HAP-1 (cell line): ENCODE data around the gene HIBADH.

Experiments
- DNase-seq, 2 experiments: peaks; one replicate each; pipeline ENCODE4 v3.0.0-alpha.2; 2016 to 2020; ENCODE audit warnings: low spot score in 2 of 2
- H3K27me3 ChIP-seq: fragments of 250-450 bp; sonication (Bioruptor Pico); 2 replicates; pipeline ENCODE4 v1.5.1; 2020; ENCODE audit warnings: low read depth, mild to moderate bottlenecking, moderate library complexity
- H3K36me3 ChIP-seq: fragments of 250-450 bp; sonication (Bioruptor Pico); replicated peaks from 2 replicates; pipeline ENCODE4 v1.5.1; 2020; ENCODE audit warnings: mild to moderate bottlenecking
- H3K4me1 ChIP-seq: fragments of 250-450 bp; sonication (Bioruptor Pico); 2 replicates; pipeline ENCODE4 v1.5.1; 2020; ENCODE audit warnings: mild to moderate bottlenecking
- H3K4me3 ChIP-seq: fragments of 250-450 bp; sonication (Bioruptor Pico); 2 replicates; pipeline ENCODE4 v1.5.1; 2020; ENCODE audit warnings: mild to moderate bottlenecking, moderate library complexity
- H3K9me3 ChIP-seq: fragments of 250-450 bp; sonication (Bioruptor Pico); 2 replicates; pipeline ENCODE4 v1.5.1; 2020; ENCODE audit warnings: mild to moderate bottlenecking, moderate library complexity
- in situ Hi-C: fragments of 300-500 bp; cut with MboI; formaldehyde crosslinking; loops from 3 replicates; pipeline ENCODE4 v1.14.3; 2020; ENCODE audit warnings: low sequenced_read_pairs, inconsistent platforms, mixed read lengths

The HIBADH gene

DNA sequence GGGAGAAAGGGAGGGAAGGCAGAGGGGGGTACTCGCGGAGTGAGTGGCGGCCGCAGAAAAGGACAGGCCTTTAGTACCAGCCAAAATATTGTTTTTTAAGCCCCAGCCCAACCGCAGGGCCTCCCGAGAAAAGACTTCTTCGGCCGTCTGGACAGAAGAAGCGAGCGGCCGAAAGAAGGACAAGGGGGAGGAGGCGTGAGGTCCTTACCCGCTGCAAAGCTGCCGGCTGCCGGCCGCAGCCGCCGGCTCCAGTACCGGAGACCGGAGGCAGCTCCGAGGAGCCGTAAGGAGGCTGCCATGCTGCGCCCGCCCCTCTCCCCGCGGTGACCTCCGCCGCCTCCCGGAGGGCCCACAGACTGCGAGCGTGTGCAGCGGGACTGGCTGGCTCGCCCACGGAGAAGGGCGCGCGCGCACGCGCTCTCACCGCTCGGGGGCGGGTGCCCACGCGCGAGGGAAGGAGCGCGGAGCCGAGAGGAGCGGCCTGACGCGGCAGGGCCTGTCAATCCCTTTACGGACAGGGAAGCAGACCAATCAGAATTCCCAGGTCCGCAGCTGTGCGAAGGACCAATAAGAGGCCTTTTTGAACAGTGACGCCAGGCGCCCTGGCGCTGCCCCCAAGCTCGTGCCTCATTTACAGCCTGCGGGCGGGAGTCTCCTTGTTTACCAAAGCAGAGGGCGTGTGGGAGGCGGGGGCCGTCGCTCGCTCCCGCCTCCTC is at the start of gene HIBADH:
Gene HIBADH, minus strand, starts transcription at position 394 of the 716 bp plus-strand sequence. Its CDS starts 95 bp downstream, at position 299.
- Histone ChIP-seq H3K36me3 (0 out of 2 replicates have a peak, but pooled peaks cover 5% of the 10 kb centered on the region), H3K4me3 (peak within 1 kb of the TSS; percentile 68), H3K27me3 (no peaks in the 10 kb centered on the region), H3K4me1 (peaks cover 10% of the 10 kb centered on the region), H3K9me3 (no peaks in the 10 kb centered on the region)
- DNase-seq: peak; percentile 98
- in situ Hi-C loops: no loop called here

DNA sequence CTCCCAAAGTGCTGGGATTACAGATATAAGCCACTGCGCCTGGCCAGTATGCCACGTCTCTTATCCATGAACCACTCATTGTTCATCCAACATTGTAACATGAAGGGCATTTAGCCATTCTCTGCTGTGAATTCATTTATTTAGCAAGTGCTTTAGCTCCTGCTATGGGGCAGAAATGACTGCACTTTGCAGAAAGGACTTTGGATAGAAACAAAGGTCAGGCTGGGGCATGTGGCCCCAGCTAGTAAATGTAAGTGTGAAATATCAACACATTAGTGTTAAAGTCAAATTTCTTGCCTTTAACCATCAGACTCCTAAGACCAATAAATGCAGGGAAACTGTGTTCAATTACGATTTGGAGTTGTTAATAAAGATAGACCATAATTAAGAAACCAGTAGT is 49.5 kb upstream of the HIBADH start:
- Histone ChIP-seq H3K9me3 (no peaks in the 10 kb centered on the region), H3K4me1 (peaks cover 4% of the 10 kb centered on the region; the same call in 1 of the 2 replicates), H3K36me3 (no peaks in the 10 kb centered on the region), H3K27me3 (no peaks in the 10 kb centered on the region), H3K4me3 (no peak overlapping the region)
- in situ Hi-C loops: no loop called here
- DNase-seq: no peak

DNA sequence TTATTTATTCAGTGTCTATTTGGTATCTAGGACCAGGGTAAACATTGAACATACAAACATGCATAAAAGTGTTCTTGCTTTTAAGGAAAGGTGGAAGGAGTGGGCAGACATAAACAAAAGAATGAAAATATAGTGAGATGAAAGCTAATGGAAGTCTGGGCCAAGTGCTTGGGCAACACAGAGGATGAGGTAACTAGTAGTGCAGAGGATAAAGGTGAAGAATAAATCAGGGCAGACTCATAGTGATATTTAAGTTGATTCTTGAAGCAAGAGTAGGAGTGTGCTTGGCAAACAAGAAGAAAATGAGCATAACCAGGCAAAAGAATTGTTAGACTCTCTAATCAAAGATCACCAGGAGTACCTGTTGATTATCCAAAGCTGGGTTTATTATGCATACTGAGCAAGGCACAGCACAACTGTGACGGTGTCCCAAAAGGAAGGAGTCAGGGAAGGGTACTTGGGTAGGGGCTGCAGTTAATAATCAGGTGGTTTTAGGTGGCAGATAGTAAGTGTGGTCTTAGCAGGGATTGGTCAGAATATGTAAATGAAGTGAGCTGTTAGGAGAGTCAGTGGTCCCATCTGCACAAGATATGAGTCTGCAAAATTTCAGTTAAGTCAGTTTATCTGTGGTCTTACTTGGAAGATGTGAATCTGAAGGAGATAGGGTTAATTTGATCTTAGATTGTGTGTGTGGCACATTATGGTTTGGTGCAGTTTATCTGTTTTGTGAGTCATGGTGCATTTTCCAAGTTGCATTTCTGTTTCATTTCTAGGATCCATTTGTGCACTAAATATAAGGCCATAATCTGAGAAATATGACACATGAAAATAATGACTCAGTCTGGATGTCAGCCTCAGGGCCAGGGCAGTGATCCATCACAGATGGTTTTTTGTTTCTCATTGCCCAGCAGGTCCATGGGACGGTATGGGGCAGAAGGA is 46.7 kb upstream of the HIBADH start:
- Histone ChIP-seq H3K36me3 (no peaks in the 10 kb centered on the region), H3K9me3 (no peaks in the 10 kb centered on the region), H3K4me3 (no peak overlapping the region), H3K4me1 (no peaks in the 10 kb centered on the region), H3K27me3 (no peaks in the 10 kb centered on the region)
- DNase-seq: no peak
- in situ Hi-C loops: no loop called here

DNA sequence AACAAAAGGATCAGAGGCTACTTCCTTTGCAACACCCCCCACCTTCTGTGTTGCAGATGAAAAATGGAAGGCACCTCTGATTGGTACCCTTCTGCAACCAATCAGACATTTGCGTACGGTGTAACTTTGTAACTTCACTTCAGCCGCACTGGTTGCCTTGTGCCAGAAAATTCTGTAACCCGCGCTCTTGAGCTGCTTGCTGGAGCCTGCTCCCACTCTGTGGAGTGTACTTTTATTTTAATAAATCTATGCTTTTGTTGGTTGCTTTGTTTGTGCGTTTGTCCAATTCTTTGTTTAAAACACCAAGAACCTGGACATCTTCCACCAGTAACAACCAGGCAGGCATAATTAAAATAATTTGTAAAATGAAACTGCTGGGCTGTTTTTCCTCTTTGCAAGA is 45.8 kb upstream of the HIBADH start:
- no peak for DNase-seq
- H3K9me3 ChIP-seq: no peaks in the 10 kb centered on the region
- H3K4me3 ChIP-seq: no peak overlapping the region
- H3K36me3 ChIP-seq: no peaks in the 10 kb centered on the region
- H3K27me3 ChIP-seq: no peaks in the 10 kb centered on the region
- in situ Hi-C loops: no loop called here
- H3K4me1 ChIP-seq: no peaks in the 10 kb centered on the region

DNA sequence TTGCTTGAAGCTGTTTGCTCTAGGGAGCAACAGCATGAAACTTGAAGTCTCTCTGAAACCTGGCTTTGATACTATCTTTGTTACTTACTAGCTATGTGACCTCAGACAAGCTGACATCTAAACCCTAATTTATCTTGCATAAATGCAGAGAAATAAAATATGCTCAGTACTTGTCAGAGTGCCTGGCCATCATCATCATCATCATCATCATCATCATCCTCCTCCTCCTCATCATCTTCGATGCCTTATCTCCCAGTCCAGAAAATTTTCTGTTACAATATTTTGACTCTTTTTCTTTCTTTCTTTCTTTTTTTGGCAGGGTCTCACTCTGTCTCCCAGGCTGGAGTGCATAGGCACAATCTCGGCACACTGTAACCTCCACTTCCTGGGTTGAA is 42.5 kb upstream of the HIBADH start:
- Histone ChIP-seq H3K36me3 (no peaks in the 10 kb centered on the region), H3K27me3 (no peaks in the 10 kb centered on the region), H3K9me3 (no peaks in the 10 kb centered on the region), H3K4me1 (peaks cover 6% of the 10 kb centered on the region), H3K4me3 (no peak overlapping the region)
- DNase-seq: no peak
- in situ Hi-C loops: no loop called here

DNA sequence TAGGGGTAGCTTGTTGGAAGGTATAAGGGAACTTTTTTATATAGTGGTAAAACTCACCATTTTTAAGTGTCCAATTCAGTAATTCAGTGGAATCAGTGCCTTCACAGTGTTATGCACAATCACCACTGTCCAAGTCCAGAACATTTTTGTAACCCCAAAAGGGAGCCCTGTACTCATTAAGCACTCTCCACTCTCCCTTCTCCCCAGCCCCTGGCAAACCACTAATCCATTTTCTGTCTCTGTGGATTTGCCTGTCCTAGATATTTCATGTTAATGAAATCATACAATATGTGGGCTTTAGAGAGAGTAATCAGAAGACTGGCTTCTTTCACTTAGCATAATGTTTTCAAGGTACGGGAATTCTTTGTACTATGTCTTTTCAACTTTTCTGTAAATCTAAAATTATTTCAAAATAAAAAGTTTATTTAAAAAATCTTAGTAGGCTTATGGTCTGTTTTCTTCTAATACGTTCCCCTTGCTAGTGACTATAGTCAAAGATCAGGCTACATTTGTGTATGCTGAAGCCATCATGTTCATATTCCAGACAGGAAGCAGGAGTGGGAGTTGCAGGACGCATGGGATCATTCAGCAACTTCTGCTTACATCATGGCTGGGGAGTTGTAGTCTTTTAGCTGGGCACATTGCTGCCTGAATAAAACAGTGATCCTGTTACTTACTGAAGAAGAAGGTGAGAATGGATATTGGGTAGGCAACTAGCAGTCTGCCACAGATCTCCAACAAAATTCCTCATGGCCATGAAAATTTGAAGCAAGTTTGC is 41.9 kb upstream of the HIBADH start:
- no peak for DNase-seq
- Histone ChIP-seq H3K27me3 (no peaks in the 10 kb centered on the region), H3K4me1 (peaks cover 6% of the 10 kb centered on the region), H3K36me3 (no peaks in the 10 kb centered on the region), H3K9me3 (no peaks in the 10 kb centered on the region), H3K4me3 (no peak overlapping the region)
- in situ Hi-C loops: no loop called here

DNA sequence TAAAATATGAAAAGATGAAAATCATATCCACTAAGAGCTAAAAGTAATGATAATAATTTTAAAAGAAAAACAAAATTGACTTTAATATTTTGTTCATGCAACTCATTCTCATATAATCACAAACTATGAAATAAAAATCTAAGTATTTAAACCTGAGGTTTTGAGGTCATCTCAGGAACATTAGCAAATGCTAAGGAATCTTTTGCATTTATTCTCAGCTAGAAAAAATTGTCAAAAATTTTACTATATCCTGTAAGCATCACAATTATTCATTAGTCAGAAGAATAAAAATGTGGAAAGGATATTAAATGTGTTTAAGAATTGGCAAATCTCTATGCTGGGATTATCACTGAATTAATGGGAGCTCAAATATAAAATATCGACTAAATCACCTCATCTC is 40.5 kb upstream of the HIBADH start:
- Histone ChIP-seq H3K4me1 (peaks cover 6% of the 10 kb centered on the region), H3K9me3 (no peaks in the 10 kb centered on the region), H3K27me3 (no peaks in the 10 kb centered on the region), H3K4me3 (no peak overlapping the region), H3K36me3 (no peaks in the 10 kb centered on the region)
- no peak for DNase-seq
- in situ Hi-C loops: no loop called here

DNA sequence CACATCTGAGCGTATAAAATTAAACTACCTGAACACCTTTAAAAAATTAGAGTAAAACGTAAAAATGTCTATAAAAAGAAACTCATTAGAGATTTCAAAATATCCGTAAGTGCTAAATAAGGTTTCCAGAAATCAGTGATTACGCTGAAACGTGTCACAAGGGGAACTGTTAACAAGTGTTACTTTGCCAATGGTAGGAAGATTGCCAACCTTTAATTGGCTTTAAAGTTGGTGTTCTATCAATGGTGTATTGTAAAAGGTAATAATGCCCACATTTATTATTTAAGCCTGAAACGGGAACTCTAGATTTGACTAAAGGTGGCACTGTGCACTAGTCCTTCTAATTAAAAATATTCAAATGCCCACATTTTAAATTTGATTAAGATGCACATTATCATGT is 37.8 kb upstream of the HIBADH start:
- Histone ChIP-seq H3K36me3 (no peaks in the 10 kb centered on the region), H3K4me3 (no peak overlapping the region), H3K27me3 (no peaks in the 10 kb centered on the region), H3K4me1 (peaks cover 6% of the 10 kb centered on the region), H3K9me3 (no peaks in the 10 kb centered on the region)
- DNase-seq: no peak
- in situ Hi-C loops: no loop called here

DNA sequence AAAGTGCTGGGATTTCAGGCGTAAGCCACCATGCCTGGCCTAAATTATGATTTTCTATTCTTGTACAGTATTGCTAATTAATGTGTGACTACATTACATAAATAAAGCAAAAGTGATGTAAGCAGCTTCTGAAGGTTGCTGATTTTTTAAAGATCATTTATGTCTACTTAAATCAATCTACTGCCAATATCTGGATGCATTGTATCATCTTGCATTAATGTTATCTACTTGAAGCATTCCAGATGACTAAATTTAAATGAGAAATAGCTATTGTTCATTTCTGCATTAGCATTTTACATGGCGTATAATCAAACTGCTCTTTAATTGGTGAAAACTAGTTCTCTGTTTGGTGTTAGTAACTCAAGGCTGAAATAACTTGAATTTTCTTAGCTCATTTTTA is 37.1 kb upstream of the HIBADH start:
- Histone ChIP-seq H3K4me3 (no peak overlapping the region), H3K36me3 (no peaks in the 10 kb centered on the region), H3K27me3 (no peaks in the 10 kb centered on the region), H3K4me1 (peaks cover 6% of the 10 kb centered on the region), H3K9me3 (no peaks in the 10 kb centered on the region)
- DNase-seq: no peak
- in situ Hi-C loops: no loop called here

DNA sequence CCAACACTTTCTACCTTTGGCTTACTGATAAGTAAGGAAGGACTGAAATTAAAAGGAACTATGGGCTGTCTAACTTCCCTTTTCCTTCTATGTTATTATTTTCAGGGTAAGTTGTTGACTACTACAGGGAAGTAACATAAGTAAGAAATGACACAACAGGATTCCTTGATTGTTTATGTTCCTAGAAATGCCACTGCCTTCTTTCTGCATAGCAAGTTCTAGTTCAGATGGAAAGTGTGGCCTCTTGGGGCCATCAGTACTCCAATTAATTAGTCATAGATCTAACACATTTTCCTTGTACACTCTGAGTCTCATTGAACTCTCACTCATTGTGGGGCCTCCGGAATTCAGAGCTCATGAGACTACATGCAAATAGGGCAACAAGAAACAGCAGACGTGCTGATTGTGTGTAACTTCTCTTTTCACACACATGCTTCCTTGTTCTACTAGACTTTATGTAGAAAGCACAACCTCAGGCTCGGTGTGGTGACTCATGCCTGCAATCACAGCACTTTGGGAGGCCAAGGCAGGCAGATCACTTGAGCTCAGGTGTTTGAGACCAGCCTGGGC is 35.3 kb upstream of the HIBADH start:
- H3K36me3 ChIP-seq: no peaks in the 10 kb centered on the region
- H3K4me1 ChIP-seq: peaks cover 6% of the 10 kb centered on the region
- no peaks in the 10 kb centered on the region for H3K9me3 ChIP-seq
- no peaks in the 10 kb centered on the region for H3K27me3 ChIP-seq
- in situ Hi-C loops: no loop called here
- no peak for DNase-seq
- H3K4me3 ChIP-seq: no peak overlapping the region

DNA sequence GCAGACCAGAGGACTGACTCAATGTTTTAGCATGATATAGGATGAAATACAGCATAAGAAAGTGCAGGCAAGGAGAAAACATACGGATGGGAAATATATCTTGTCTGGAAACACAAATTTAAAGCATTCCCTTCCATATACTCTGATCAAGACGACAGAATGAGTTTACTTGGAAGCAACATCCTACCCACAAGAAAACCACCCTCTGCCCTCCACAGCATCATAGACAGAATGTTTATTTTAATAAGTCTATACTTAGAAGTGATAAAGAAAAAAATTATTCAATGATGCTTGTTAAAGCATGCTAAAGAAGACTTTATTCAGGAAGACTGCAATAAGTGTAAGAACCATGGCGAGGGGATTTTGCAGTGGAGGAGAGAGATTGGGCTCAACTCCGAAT is 32.4 kb upstream of the HIBADH start:
- H3K36me3 ChIP-seq: no peaks in the 10 kb centered on the region
- no peaks in the 10 kb centered on the region for H3K4me1 ChIP-seq
- DNase-seq: no peak
- H3K9me3 ChIP-seq: no peaks in the 10 kb centered on the region
- in situ Hi-C loops: no loop called here
- no peak overlapping the region for H3K4me3 ChIP-seq
- H3K27me3 ChIP-seq: no peaks in the 10 kb centered on the region

DNA sequence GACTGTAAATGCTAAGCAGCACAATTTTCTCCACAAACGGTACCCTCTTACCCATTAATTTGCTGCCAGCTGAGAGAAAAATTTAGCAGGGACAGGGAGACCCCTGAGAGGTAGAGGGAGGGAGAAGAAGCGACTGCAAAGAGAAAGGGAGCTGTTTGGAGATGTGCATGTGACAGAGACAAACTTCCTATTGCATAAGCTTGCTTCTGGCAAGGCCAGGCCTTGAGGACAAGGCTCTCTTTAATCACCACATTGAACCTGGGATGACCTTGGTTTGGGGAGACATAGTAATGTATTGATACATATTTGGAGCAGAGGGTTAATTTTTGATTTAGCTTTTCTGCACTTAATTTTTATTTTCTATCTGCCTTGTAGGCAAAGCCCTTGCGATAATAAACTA is 31.1 kb upstream of the HIBADH start:
- H3K9me3 ChIP-seq: no peaks in the 10 kb centered on the region
- no peaks in the 10 kb centered on the region for H3K36me3 ChIP-seq
- in situ Hi-C loops: no loop called here
- H3K4me1 ChIP-seq: no peaks in the 10 kb centered on the region
- no peaks in the 10 kb centered on the region for H3K27me3 ChIP-seq
- no peak for DNase-seq
- H3K4me3 ChIP-seq: no peak overlapping the region

DNA sequence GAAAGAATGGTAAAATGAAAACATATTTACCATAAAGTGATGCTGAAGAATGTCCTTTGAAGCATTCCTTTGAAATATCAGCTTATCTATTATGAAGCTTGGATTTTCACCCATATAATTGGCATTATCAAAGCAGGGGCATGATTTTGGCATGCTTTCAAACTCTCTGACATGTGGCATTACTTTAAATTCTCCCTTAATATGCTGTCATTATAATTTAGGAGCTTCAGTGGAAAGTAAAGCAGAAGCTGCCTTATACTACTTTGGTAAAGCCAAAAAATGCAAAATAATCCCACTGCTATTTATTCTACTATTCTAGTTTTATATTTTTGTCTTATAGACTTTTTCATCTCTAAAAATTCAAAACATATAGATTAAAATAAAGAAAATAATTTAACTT is 28.0 kb upstream of the HIBADH start:
- Histone ChIP-seq H3K36me3 (no peaks in the 10 kb centered on the region), H3K27me3 (no peaks in the 10 kb centered on the region), H3K4me1 (no peaks in the 10 kb centered on the region), H3K9me3 (no peaks in the 10 kb centered on the region; the same call in 1 of the 2 replicates), H3K4me3 (no peak overlapping the region)
- in situ Hi-C loops: no loop called here
- no peak for DNase-seq
